Measurements from ENCODE around the gene EDEM2.
A peak's percentile ranks its signal among the peaks of the same experiment; 100 is the strongest.
"Not testable (repeated sequence)": the region's sequence is repeated elsewhere in the genome, so short reads cannot be mapped to it uniquely, and the experiment has no call there.

EDEM2 gene

DNA sequence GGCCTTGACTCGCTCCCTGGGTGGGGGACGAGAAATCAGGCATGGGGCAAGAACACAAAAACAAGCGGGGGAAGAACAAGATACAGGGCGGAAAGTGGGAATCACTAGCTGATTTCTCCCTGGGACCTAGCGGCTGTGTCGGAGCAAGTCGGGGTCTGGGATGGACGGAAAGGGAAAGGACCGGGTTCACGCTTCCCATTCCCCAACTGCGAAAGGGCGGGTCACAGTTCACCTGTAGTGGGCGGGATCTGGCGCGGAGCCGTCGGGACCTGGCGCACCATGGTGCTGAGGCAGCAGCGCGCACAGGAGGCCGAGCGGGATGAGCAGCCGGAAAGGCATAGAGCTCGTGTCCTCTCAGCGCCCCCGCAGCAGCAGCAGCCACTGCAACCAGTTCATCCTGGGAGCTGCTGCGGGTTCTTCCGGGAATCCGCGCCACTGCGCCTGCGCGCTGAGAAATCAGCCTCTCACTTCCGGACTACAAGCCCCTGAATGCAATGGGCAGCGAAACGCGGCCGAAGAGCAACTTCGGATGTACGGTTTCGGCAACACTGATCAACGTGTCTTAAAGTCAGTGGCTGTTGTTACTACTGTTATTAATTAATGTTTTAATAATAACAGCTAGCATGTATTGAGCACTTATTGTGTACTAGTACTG, at the start of gene EDEM2:
EDEM2 (minus strand) TSS at position 417 of the 655 bp plus-strand sequence; CDS start at position 339, 78 bp downstream.
- DNase-seq (ENCODE audit: low read depth), result peak; percentile 97

GRCh38 chr20:35196313-35196712, 49.2 kb upstream of the EDEM2 start:
- DNase-seq (ENCODE audit: low read depth), result no peak

DNA sequence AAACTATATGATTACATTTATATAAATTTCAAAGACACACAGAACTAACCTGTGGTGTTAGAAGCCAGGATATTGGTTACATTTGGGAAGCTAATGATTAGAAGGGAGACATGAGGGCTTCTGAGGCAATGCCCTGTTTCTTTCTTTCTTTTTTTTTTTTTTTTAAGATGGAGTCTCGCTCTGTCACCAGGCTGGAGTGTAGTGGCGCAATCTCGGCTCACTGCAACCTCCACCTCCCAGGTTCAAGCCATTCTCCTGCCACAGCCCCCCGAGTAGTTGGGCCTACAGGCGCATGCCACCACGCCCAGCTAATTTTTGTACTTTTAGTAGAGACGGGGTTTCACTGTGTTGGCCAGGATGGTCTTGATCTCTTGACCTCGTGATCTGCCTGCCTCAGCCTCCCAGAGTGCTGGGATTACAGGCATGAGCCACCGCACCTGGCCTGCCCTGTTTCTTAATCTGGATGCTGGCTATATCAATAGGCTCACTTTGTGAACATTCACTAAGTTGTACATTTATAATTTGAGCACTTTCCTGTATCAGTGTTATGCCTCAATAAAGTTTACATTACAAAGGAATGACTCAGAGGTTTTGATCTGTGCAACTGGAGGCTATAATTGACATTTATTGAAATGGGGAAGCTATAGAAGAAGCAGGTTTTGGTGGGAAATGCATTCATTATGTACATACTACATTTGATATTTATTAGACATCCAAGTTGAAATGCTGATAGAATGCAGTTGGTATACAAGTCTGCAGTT, 46.1 kb upstream of the EDEM2 start:
- DNase-seq (ENCODE audit: low read depth), result peak; percentile 26

- DNase-seq (ENCODE audit: low read depth), result no peak
Observed at GRCh38 chr20:35192118-35192872, 45.2 kb upstream of the EDEM2 start.

DNA sequence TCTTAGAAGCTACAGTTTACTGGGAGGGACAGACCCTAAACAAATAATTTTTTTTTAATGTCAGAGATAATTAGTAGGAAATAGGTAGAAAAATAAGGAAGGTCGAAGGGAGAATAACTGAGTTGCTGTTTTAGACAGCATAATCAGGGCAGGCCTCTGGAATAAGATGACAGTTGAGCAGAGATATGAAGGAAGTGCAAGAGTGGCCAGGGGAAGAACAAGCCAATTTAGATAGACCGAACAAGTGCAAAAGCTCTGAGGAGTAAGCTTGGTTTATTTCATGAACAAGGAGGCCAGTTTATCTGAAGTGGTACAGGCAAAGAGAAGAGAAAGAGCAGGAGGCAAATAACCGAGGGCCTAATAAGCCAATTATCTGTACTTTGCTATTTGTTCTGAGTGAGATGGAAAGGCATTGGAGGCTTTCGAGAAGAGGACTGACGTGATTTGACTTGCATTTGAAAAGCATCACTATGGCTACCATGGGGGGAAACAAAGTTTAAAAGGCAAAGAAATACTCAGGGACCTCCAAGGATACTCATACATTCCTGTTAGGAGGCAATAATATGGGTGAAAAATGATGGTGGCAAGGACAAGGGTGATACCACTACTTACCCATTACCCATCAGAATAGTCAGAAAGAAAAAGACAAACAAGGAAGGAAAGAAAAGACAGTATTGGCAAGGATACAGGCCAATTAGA, 44.4 kb upstream of the EDEM2 start:
- DNase-seq (ENCODE audit: low read depth), result no peak

DNA sequence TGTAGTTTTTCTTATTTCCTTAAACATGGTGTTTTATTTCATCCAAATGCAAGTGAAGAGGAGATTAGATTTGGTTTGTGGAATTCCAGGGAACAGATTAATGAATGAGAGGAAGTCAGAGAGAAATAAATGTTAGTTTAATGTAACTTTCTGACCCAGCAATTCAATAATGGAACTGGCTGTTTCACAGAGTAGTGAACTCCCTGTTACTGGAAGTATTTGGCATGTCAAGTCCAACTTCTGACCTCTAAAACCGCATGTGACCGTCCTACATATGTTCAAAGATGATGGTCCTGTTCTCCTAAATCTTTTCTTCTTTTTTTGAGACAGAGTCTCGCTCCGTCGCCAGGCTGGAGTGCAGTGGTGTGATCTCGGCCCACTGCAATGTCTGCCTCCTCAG, 43.4 kb upstream of the EDEM2 start:
- DNase-seq (ENCODE audit: low read depth), result no peak

DNA sequence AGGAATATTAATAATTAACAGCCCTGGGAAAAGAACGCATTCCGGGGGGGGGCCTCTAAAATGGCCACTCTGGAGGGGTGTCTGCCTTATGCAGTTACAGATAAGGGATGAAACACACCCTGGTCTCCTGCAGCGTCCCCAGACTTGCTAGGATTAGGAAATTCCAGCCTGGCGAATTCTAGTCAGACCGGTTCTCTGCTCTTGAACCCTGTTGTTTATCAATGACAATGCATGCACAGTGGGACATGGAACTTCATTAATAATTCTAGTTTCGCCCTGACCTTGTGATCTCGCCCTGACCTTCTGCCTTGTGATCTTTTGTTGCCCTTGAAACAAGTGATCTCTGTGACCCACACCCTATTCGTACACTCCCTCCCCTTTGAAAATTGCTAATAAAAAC, 42.1 kb upstream of the EDEM2 start:
- DNase-seq (ENCODE audit: low read depth), result not testable (repeated sequence)

- no peak for DNase-seq (ENCODE audit: low read depth)
Observed at GRCh38 chr20:35187584-35188190, 40.6 kb upstream of the EDEM2 start.

GRCh38 chr20:35186691-35187289, 39.7 kb upstream of the EDEM2 start:
- DNase-seq (ENCODE audit: low read depth), result not testable (repeated sequence)

DNA sequence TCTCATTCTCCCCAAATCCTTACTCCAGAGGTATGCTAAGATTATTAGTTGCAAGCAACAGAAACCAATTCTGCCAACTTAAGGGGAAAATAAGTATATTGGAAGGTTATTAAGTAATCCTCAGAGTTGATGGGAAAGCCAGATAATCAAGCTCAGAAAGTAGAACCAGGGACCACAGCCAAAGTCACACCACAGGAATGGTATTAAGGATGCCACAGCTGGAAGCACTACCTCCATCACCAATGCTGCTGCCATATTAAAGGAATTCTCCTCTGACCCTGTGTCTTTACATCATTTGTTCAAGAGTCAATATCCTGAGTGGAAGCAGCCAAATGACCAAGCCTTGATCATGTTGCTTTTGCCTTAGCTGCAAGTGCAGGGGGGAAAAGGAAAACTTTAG, 34.6 kb upstream of the EDEM2 start:
- peak; percentile 59 for DNase-seq (ENCODE audit: low read depth)

GRCh38 chr20:35180266-35180665, 33.1 kb upstream of the EDEM2 start:
- DNase-seq (ENCODE audit: low read depth), result no peak

- no peak for DNase-seq (ENCODE audit: low read depth)
Observed at GRCh38 chr20:35179292-35180212, 32.4 kb upstream of the EDEM2 start.

GRCh38 chr20:35176132-35176531, 29.0 kb upstream of the EDEM2 start:
- DNase-seq (ENCODE audit: low read depth), result no peak

- DNase-seq (ENCODE audit: low read depth), result no peak
Observed at GRCh38 chr20:35174458-35175216, 27.5 kb upstream of the EDEM2 start.

DNA sequence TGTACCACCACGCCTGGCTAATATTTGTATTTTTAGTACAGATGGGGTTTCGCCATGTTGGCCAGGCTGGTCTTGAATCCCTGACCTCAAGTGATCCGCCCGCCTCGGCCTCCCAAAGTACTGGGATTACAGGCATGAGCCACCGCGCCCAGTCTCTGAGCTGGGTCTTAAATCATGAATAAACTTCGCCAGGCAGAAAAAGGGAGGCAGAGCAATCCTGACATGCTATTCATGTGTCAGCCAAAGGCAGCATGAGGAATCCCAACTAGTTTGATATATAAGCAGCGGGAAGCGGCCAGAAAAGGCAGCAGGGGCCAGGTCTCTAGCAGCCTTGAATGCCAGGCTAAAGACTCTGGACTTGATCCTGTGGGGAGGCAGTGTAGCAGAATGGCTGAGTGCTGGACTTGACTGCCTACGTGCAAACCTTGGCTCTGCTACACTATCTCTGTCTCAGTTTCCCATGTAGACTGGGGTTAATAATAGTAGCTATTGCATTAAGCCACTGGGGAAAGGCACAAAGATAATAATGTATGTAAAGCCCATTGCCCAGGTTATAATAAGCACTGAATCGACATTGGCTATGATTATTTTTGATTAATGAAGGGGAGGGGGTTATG, 26.5 kb upstream of the EDEM2 start:
- no peak for DNase-seq (ENCODE audit: low read depth)

DNA sequence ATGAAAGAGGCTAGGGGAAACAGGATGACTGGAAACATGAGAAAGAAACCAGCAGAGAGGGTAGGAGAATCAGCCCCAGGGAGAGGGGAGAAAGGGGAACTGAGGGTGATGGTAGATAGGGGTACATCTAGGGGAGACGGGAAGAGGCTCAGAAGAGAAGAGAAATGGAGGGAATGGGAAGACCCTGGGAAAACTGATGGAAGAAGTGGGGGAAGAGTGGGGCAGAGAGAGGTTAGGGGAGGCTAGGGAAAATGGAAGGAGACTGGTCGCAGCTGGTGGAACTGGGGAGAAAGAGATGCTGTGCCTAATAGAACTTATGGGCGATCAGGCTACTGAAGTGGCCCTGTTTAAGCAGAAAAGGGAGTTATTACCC, 25.3 kb upstream of the EDEM2 start:
- DNase-seq (ENCODE audit: low read depth), result no peak

DNA sequence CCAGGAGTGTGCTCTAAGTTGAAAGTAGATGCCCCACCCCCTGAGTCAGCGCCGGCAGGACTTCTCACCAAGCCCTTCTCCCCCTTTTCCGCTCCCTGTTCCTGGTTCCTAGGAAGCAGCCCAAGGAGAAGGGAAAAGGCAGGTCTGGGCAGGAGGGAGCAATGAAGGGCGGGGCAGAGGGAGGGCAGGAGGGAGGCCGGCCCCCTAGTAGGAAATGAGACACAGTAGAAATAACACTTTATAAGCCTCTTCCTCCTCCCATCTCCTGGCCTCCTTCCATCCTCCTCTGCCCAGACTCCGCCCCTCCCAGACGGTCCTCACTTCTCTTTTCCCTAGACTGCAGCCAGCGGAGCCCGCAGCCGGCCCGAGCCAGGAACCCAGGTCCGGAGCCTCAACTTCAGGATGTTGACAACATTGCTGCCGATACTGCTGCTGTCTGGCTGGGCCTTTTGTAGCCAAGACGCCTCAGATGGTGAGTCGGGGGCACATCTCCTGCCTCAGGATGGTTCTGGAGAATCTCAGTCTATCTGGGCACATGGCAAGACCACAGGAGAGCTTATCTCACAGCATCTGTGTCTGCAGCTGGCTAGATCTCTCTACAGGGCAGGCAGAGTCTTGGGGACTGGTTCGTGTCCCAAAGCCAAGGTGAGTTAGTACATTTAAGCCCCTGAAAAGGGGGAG, 24.8 kb upstream of the EDEM2 start, which contains the start of gene PROCR:
PROCR (plus strand) TSS at position 320 of the 681 bp plus-strand sequence; CDS start at position 403, 83 bp downstream.
- peak; percentile 96 for DNase-seq (ENCODE audit: low read depth)

DNA sequence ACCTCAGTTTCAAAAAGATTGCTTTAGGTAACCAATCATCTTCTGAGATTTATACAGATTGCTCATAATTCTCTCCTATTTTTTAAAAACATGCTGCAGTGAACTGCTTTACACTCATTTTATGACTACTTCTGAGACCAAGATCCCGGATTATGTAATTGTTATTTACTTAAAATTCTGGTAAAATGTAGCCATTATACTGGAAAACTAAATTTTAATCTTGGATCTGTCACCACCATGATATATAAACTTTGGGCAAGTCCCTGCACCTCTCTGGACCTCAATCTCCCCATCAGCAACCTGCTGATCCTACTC, 24.3 kb upstream of the EDEM2 start:
- no peak for DNase-seq (ENCODE audit: low read depth)

All from EH (cell line).